ENCODE data around the gene EMX2.
"Not testable (repeated sequence)": the region's sequence is repeated elsewhere in the genome, so short reads cannot be mapped to it uniquely, and the experiment has no call there.

Gene EMX2

DNA sequence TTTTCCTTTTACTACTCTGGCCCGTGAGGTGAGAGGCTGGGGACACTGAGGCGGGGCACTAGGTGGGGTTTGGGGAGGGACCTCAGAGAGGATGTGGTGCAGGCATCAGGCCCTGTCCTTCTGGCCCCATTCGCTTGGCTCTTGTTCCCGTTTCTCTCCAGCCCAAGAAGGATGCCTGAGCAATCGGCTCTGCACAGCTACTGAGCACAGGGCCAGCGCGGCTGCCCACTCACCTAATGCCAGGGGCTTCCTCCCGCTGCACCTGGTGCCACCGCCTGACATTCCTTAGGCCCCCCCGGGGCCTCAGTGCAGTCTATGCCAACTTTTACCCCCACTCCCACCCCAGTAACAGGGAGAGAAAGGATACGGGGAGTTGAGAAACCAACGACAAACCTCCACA is 12.5 kb downstream of the EMX2 start:
- in situ Hi-C loops (cut with MboI; ENCODE audit: low sequenced_read_pairs): no loop called here

DNA sequence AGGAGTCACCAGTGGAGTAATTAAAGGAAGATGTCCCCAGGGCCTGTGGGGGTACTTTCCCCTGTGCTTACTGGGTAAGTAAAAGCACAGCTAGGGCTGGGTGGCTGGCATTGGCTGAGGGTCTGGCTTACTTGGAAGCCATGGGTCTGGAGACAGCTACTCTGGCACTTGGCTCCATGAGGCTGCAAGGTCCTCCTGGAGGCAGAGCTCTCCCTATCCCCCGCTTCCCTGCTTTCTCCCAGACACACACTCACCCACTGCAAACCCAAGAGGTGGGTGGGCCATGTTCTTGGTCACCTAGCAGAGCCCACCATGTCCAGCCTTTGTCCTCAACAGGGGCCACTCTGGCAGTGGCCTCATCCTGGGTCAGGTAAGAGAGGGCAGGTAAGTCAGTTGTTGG is 13.3 kb downstream of the EMX2 start:
- in situ Hi-C loops (cut with MboI; ENCODE audit: low sequenced_read_pairs): no loop called here

DNA sequence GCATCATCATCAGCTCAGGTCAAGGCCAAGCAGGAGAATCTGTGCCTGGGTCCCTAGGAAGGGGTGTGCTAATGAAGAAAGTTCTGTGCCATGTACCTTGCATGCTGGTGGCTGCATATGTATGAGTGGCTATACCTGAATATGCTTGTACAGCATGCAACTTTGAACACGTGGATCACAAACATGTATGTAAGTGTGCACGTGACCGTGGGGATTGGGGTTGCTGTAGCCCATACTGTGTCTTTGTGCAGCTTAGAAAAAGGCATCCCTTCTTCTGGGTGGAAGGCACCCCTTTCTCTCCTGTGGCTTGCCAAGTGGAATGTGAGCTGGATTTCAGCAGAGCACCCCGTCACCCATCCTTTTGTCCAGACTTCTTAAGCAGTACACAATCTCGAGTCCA is 13.8 kb downstream of the EMX2 start:
- in situ Hi-C loops (cut with MboI; ENCODE audit: low sequenced_read_pairs): no loop called here

DNA sequence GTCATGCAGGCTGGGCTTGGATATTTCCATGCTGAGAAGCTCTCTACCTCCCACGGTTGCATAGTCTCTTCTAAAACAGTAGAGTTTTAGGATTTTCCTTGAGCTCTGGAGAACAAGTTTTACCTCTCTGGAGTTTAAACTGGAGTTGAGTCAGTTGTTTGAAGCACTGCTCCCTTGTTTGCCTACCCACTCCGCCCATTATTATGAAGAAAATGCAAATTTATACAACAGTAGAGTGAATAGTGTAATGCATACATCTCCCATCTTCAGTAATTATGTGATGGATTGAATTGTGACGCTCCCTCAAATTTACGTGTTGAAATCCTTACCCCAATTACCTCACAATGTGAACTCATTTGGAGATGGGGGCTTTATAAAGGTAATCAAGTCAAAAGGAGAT is 17.2 kb downstream of the EMX2 start:
- in situ Hi-C loops (cut with MboI; ENCODE audit: low sequenced_read_pairs): no loop called here

DNA sequence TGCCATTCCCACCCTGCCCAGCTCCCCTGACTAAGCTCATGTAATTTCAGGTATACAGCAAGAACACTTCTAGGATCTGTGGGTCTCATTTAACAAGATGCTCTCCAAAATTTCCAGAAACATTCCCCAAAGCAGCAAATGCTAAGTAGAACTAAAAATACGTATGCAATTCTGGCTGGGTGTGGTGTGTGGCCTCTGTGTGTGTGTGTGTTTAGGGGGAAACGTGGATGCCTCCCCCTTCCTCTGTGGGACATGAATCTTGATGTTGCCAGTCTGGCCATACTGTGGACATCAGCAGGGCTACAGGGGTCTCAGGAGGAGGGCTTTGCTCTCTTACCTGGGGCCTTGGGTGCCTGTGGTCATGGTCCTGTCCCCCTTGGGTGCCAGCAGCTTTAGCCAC is 18.4 kb downstream of the EMX2 start:
- in situ Hi-C loops (cut with MboI; ENCODE audit: low sequenced_read_pairs): no loop called here

DNA sequence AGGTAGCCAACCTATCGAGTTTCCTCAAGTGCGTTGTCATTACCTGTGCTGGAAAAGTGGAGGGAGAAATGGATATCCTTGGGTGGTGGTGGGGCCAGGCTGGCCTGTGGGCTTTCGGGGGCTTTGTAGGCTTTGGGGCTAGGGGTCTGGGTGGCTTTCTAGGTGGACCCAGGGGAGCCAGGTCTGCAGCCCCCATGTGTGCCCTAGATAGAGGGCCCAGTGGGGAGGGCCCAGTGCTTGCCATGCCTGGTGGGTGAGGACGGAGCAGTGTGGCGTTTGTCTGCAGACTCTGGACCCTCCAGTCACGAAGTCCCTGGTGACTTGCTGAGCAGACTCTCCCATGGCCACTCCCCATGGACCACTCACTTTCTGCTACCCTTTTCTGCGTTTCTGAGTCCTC is 19.7 kb downstream of the EMX2 start:
- in situ Hi-C loops (cut with MboI; ENCODE audit: low sequenced_read_pairs): no loop called here

DNA sequence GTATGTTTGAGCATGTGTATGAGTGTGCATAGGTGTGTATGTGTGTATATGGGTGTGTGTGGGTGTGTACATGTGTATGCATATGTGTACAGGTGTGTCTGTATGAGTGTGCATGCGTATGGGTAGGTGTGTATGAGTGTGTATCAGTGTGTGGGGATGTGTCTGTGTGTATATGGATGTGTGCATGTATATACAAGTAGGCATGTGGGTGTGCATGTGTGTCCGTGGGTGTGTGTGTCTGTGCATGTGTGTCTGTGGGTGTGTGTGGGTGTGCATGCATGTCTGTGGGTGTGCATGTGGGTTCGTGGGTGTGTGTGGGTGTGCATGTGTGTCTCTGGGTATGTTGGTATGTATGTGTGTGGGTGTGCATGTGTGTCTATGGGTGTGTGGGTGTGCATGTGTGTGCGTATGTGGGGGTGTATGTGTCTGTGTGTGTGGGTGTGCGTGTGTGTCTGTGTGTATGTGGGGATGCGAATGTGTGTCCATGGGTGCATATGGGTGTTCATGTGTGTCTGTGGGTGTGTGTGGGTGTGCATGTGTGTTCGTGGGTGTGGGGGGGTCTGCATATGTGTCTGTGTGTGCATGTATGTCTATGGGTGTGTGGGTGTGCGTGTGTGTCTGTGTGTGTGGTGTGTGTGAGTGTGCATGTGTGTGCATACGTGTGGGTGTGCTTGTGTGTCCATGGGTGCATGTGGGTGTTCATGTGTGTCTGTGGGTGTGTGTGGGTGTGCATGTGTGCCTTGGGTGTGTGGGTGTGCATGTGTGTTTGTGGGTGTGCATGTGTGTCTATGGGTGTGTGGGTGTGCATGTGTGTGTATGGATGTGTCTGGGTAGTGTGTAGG is 20.6 kb downstream of the EMX2 start:
- in situ Hi-C loops (cut with MboI; ENCODE audit: low sequenced_read_pairs): no loop called here

DNA sequence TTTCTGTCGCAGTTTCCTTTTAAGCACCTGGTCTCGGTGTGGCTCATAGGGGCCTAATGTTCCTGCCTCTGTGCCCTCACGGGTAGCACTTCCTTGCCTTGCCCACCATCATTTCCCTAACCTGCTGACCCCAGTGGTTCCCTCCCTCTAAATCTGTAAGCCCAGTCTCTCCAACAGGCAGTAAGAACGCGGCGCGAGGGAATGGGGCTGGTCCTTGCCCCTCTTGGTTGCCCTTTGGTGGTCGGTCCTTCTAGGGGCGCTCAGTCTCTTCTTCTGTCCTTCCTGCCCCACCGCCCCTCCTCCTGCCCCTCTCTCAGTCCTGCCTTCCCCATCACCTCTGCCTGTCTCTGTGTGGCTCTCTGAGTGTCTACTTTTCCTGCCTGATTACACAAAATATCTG is 21.2 kb downstream of the EMX2 start:
- in situ Hi-C loops (cut with MboI; ENCODE audit: low sequenced_read_pairs): no loop called here

DNA sequence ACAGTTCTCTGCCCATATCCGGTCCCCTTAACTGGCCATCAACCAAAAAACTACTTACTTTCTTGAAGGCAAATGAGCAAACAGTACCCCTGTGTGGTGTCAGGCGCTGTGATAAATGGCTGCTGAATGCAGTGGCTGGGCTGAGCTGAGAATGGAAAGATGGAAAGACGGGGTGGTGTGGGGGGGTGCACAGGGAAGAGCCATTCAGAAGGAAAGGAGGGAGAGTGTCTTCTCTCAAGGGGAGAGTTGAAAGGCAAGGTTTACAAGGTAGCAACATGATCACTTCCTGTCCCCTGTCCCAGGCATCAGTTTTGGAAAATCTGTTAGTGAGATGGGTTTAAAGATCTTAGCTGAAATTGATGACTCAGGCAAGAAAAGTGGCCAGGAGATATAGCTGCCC is 22.5 kb downstream of the EMX2 start:
- in situ Hi-C loops (cut with MboI; ENCODE audit: low sequenced_read_pairs): no loop called here

DNA sequence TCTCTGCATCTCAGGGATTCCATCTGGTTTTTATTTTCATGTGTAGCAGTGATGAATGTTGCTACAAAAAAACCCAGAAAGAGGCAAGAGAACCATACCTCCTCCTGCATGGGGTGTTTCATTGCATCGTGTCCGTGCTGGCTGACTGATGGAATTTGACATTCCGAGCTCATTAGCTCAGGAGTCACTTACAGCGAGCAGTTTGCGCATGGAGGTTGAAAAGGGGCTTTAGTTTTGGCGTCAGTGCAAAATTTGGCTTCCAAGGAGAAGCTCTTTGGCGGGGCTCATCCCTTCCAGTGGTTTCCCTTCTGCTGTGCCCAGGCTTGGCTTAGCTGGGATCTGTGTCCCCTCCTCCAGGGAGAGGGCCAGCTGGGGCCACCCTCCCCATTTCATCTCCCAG is 25.8 kb downstream of the EMX2 start:
- in situ Hi-C loops (cut with MboI; ENCODE audit: low sequenced_read_pairs): no loop called here

DNA sequence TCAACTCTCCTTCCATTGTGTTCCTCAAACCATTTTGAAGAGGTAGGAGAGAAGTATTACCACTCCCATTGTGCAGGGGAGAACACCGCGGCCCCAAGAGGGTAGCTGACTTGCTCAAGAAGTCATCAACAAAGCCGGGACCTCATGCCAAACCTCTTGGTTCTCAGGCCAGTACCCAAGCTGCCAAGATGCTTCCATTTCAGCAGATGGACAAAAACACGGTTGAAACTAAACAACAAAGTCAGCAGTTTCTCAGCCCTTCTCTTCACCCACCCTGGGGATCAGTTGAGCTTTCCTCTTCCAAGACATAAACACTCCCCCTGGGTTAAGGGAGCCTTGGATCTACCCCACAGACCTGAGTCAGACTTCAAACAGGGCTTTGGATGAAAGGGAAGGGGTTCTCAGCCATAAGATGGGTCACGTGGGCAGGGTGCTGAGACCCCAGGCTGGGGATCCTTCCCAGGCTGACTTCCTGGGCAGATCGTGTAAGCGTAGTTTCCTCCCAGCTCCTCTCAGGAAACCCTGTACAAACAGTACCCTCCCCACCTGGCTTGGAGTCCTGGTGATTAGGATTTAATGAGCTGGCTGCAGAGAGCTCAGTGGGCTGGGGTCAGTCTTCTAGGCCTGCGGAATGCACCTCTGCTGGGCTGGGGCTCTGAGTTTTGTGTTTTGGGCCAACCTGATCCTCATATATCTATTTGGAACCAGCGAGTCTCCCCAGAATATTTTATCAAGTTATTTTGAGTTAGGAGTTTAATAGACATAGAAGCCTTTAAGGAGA is 27.3 kb downstream of the EMX2 start:
- in situ Hi-C loops (cut with MboI; ENCODE audit: low sequenced_read_pairs): no loop called here

DNA sequence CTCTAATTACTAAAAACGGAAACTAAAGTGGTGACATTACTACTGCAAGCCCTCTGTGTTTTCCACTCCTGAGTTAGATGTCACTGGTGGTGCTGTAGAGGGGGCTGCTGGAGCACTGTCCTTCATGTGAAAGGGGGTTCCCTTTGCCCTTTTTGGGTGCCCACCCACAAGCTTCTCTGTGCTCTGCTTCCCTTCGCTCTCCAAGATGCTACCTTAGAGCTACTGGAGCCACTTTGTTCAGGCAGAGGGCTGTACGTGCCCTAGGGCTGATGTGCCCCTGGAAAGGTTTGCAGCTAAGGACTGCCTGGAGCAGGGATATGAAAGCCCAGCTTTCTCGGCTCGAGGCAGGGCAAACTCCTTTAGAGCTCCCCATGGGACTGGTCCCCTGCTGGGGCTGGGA is 28.3 kb downstream of the EMX2 start:
- in situ Hi-C loops (cut with MboI; ENCODE audit: low sequenced_read_pairs): no loop called here

DNA sequence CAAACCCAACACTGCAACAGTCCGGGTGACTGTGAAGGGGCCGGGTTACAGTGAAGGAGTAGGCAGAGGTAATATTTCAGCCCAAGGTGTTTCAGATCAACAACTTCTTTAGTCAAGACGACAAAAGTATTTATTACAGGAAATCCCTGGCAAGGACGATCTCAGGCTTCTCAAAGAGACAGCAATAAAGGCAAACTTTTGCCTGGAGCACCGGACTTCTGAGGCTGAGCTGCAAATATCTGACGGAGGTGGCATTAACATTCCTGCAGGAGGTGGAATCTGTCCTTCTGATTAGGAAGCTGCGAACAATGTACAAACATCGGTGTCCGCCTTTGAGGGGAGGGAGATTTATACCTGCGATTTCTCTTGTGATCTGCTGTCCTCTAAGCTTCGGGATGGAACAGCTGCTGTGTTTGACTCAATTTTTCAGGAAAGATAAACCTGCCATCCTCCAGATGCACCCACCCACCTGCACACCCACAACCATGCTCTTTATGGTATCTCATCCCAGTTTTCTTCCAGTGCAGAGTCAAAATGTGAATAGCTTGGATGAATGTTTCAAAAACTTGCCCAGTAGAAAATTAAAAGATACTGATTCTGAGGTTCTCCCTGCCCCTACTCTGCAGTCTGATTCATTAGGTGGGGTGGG is 32.1 kb downstream of the EMX2 start:
- in situ Hi-C loops (cut with MboI; ENCODE audit: low sequenced_read_pairs): no loop called here

DNA sequence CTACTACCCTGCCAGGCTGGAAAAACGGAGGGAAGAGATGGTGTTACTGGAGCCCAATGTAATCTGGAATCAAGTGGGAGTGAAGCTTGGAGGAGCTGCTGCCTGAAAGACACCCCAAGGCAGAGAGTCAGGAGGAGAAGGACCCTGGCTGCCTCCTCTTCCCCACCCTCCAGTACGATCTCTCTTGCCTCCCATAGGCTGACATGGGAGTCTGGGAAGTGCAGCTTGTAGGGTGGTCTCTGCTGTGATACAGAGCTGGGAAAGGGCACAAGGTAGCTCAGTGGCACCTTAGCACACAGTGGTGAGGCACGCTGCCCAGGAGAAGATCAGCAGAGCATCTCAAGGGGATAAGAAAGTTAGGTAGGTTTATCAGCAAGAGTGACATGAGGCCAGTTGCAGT is 35.9 kb downstream of the EMX2 start:
- in situ Hi-C loops (cut with MboI; ENCODE audit: low sequenced_read_pairs): no loop called here

DNA sequence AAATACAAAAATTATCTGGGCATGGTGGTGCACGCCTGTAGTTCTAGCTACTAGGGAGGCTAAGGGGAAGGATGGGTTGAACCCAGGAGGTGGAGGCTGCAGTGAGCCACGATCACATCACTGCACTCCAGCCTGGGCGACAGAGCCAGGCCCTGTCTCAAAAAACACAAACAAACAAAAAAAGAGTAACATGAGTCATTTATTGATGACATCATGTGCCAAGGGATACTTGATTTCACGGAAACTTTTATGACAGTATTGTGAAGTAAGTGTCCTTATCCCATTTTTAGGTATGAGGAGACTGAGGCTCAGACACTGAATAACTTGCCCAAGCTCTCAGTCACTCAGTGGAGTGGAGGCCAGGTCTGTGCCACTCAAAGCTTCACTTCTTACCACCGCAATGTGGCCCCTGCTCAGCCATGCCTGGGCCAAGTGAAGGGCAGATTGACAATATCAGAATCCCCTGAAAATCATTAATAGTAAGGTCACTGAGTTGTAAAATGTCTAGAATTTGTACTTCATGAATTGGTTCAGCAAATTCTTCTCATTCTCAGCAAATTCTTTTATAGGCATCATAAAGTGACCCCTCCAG is 36.5 kb downstream of the EMX2 start:
- in situ Hi-C loops (cut with MboI; ENCODE audit: low sequenced_read_pairs): no loop called here

DNA sequence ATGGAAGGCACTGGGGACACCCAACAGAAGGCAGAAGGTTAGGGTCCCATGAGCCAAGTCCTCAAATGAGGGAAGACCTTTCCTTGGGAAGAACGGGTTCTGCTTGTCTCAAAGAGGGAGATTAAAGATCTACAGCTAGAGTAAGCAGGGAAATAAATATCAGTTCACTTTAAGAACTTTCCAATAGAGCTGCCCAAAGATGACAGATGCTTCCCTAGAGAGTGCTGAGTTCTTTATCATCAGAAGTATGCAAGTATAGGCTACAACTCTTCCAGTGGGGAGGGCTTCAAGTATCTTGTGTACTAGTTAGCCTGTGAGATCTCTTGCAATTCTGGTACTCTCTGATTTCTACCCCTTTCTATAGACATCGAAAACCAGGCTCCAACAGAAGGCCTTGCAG is 39.4 kb downstream of the EMX2 start:
- in situ Hi-C loops (cut with MboI; ENCODE audit: low sequenced_read_pairs): no loop called here

DNA sequence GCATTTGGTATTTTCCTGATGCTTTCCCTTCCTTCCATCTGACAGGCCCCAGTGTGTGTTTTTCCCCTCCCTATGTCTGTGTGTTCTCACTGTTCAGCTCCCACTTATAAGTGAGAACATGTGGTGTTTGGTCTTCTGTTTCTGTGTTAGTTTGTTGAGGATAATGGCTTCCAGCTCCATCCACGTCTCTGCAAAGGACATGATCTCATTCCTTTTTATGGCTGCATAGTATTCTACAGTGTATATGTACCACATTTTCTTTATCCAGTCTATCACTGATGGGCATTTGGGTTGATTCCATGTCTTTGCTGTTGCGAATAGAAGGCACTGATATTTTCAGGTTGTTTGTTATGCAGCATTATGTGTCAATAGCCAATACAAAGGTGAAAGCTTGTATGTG is 42.3 kb downstream of the EMX2 start:
- in situ Hi-C loops (cut with MboI; ENCODE audit: low sequenced_read_pairs): not testable (repeated sequence)

DNA sequence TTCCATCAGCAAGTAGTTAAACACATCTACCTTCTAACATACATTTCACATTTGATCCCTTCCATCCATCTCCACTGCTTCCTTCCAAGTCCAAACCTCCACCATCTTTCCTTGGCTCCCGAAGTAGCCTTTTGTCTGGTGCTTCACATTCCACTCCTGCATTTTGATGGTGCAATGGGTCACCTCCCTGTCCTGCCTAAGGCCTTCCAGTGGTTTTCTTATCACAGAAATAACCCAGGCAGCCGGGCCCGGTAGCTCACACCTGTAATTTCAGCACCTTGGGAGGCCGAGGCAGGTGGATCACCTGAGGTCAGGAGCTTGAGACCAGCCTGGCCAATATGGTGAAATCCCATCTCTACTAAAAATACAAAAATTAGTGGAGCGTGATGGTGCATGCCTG is 44.5 kb downstream of the EMX2 start:
- in situ Hi-C loops (cut with MboI; ENCODE audit: low sequenced_read_pairs): no loop called here

DNA sequence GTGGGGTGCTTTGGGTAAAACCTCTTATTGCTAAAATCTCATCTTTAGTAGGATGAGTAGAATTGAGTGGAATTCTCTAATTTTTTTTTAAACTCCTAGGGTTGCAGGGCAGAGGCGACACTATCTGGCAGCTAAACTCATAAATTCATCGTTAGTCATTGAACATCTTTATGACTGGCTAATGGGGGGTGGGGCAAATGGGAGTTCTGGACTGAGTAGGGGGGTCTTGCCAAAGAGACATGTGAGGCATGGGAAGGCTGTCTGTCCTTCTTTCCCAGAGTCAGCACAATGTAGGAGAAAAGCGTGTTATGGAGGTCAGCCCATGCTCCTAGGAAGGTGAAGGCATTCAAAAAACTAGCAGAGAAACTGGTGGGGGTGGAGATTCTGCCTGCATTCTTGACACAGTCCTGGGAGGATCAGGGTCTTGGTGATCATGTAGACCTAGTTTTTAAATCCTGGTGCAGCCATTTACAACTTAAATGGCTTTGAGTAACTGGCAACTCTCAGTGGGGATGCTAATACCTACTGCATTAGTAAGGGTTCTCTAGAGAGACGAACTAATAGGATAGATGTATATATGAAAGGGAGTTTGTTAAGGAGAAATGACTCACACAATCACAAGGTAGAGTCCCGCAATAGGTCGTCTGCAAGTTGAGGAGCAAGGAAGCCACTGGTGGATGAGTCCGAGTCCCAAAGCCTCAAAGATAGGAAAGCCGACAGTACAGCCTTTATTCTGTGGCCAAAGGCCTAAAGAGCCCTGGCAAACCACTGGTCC is 47.7 kb downstream of the EMX2 start:
- in situ Hi-C loops (cut with MboI; ENCODE audit: low sequenced_read_pairs): no loop called here

DNA sequence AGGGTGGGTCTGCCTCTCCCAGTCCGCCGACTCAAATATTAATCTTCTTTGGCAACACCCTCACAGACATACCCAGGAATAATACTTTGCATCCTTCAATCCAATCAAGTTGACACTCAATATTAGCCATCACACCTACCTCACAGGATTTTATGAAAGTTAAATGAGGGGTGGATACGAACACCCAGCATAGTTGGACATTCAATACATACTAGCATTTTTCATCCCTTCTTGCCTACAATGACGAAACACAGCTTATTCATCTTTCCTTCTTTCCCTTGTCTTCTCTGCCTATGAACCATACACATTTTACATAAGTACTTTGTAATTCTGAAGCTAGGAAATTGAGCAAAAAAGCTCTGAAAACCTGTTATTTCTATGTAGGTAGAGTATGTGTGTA is 48.5 kb downstream of the EMX2 start:
- in situ Hi-C loops (cut with MboI; ENCODE audit: low sequenced_read_pairs): no loop called here

DNA sequence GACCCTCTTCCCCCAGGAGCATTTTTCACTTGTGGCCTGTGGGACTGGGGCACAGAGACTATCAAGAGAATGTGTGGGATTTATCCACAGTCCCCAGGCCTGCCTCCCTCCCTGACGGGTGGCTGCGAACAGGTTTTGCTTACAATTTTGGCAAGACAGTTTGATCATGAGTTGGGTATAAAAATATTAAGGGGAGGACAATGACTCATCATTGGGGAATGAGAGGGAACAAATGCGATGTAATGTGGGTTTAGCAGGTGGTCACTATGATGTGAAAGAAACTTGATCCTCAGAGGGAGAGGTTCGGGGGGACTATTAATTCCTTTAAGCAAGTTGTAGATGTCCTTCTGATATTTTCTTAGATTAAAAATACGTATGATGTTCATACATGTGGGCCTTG is 52.2 kb downstream of the EMX2 start:
- in situ Hi-C loops (cut with MboI; ENCODE audit: low sequenced_read_pairs): no loop called here

All from HL-60/S4 treated with retinoic acid at 250 ng/mL for 4 days and 3 days (cell line).